Measurements from ENCODE around the gene SPHK2. TPM values are rescaled to one million over a fixed set of nuclear protein-coding genes. Genes with fewer than 3 reads are reported as not detected.
A peak's percentile ranks its signal among the peaks of the same experiment; 100 is the strongest.

The SPHK2 gene
- total and polyA plus RNA-seq, 2 of the 8 experiments (the other 6 are each of a cell fraction or from before 2014, with no cell fraction given): 43.9 to 60.9 TPM

GRCh38 chr19:48659768-48660167 is 40.5 kb downstream of the SPHK2 start:
- Histone ChIP-seq H4K5ac (ENCODE audit: insufficient read length, low read depth, low read length) (no peak overlapping the region), H3K36me3 (ENCODE audit: control insufficient read depth in 2 of 4, insufficient read depth in 4 of 4, low read length in 3 of 4) (no peaks in the 10 kb centered on the region), H2AFZ (ENCODE audit: low read length) (no peak overlapping the region), H3K23me2 (ENCODE audit: low read depth, low read length) (no peaks in the 10 kb centered on the region), H3K79me1 (ENCODE audit: low read depth, low read length) (no peaks in the 10 kb centered on the region), H3K9ac (replicated peaks in 1 of 4; ENCODE audit: extremely low read depth in 1 of 4, low read depth in 3 of 4, low read length in 3 of 4) (no peak overlapping the region), H2BK5ac (ENCODE audit: low read depth, low read length) (no peak overlapping the region), H3K27ac (ENCODE audit: low read depth, low read length) (no peak overlapping the region), H3K4ac (replicated peaks; ENCODE audit: insufficient read length, low read depth, low read length) (no peak overlapping the region), H2BK12ac (ENCODE audit: low read depth, low read length) (no peak overlapping the region), H3K27me3 (replicated peaks in 1 of 4; ENCODE audit: control insufficient read depth in 3 of 4, extremely low read depth in 1 of 4, insufficient read depth in 3 of 4, low read length in 3 of 4) (no peaks in the 10 kb centered on the region; a peak in 1 of 7 replicates), H3K79me2 (ENCODE audit: control insufficient read depth in 1 of 2, insufficient read depth in 2 of 2, low read length in 2 of 2) (no peaks in the 10 kb centered on the region), H4K8ac (ENCODE audit: extremely low read depth, insufficient read depth, low read length) (no peak overlapping the region), H3K4me2 (ENCODE audit: insufficient read depth in 1 of 2, low read depth in 2 of 2, low read length in 2 of 2) (no peak overlapping the region), H2BK120ac (replicated peaks; ENCODE audit: low read depth, low read length) (no peak overlapping the region), H2AK5ac (ENCODE audit: low read depth, low read length) (no peak overlapping the region), H3K14ac (ENCODE audit: insufficient read length) (no peak overlapping the region), H3K23ac (ENCODE audit: insufficient read length) (no peak overlapping the region), H3K9me3 (ENCODE audit: insufficient read depth in 2 of 2, low read depth in 1 of 2, low read length in 1 of 2) (no peaks in the 10 kb centered on the region; a peak in 2 of 4 replicates), H4K91ac (replicated peaks; ENCODE audit: insufficient read length, low read length) (no peak overlapping the region), H3K4me3 (ENCODE audit: extremely low read depth in 1 of 4, insufficient read depth in 2 of 4, low read depth in 3 of 4, low read length in 4 of 4) (no peak overlapping the region), H3K18ac (ENCODE audit: extremely low read depth, low read length) (no peak overlapping the region), H2BK20ac (ENCODE audit: low read length) (no peak overlapping the region), H3K56ac (replicated peaks; ENCODE audit: insufficient read length, low read depth, low read length) (no peak overlapping the region), H3K4me1 (replicated peaks in 1 of 4; ENCODE audit: control insufficient read depth in 3 of 4, insufficient read depth in 4 of 4, low read length in 3 of 4) (peaks cover 0 to 3% (median 0%) of the 10 kb centered on the region in 4 experiments; a peak in 1 of 7 replicates), H4K20me1 (replicated peaks in 1 of 2; ENCODE audit: control insufficient read depth in 1 of 2, insufficient read depth in 2 of 2, low read length in 2 of 2) (no peaks in the 10 kb centered on the region), H2BK15ac (ENCODE audit: low read length) (no peak overlapping the region)
- ChIA-PET POLR2A (ENCODE audit: partially characterized antibody) (interaction anchor here (1.3 kb wide), 1 partner anchor 14 kb away, joined by 5 read pairs; the partner anchor contains the start of gene CA11), CTCF (ENCODE audit: partially characterized antibody) (interaction anchor here (1.2 kb wide), 1 partner anchor 15 kb away, joined by 4 read pairs; no protein-coding TSS in a partner anchor)
- no peak for TF ChIP-seq ZNF274 (IDR thresholded peaks at IDR 0.05; ENCODE audit: borderline replicate concordance, extremely low read depth, low read length)
- peak; percentile 86 for TF ChIP-seq RFX5 (IDR thresholded peaks at IDR 0.05; ENCODE audit: borderline replicate concordance, low read depth, low read length)
- DNase-seq (ENCODE audit: low read depth in 1 of 2, low spot score in 2 of 2) (no peak), FAIRE-seq (no peak)
- 85% methylated on average over 5 of the region's 5 CpGs; no CpG with 5 or more reads in 1 of the 2 experiments for WGBS, 2 experiments (ENCODE audit: extremely low coverage in 1 of 2, insufficient coverage in 1 of 2, insufficient read length in 1 of 2, insufficient replicate concordance in 2 of 2, low coverage in 1 of 2, low lambda C conversion rate in 2 of 2, missing lambda C conversion rate in 1 of 2)

Measured in H1 (cell line).